CD4-positive, alpha-beta T cell (primary cell): Measurements from ENCODE around the gene PRDM16. TPM values are rescaled to one million over a fixed set of nuclear protein-coding genes. Genes with fewer than 3 reads are reported as not detected.

Experiments used
- ATAC-seq: fragments of 200-7000 bp; cut with Tn5 transposase; one replicate; pipeline ENCODE4 v1.10.0; 2022; ENCODE audit warnings: mild to moderate bottlenecking; ENCODE audit not compliant: poor library complexity
- CTCF ChIA-PET: fragments of 350-600 bp; sonication (Branson Sonifier 250); formaldehyde crosslinking; loops from one replicate; lab custom pipeline; 2021; ENCODE audit warnings: antibody characterized with exemption, inconsistent platforms; lab: Charles Lee
- POLR2A ChIA-PET: fragments of 350-600 bp; sonication (Branson Sonifier 250); formaldehyde crosslinking; loops from one replicate; lab custom pipeline; 2021; ENCODE audit warnings: antibody characterized with exemption, inconsistent platforms; lab: Charles Lee
- DNase-seq, 14 experiments: peaks; one replicate each; pipeline ENCODE4 v3.0.0-alpha.2; 2013 to 2020; ENCODE audit warnings: mixed read lengths in 2 of 14
- H3K27ac ChIP-seq, 2 donors: one replicate each; pipeline versions ENCODE4 v1.5.1 to v1.7.0; 2013; ENCODE audit warnings: low read length in 2 of 2, low read depth in 1 of 2, mild to moderate bottlenecking in 1 of 2
- H3K27me3 ChIP-seq, 2 experiments: 1 replicate in 1 of 2; 2 replicates in 1 of 2; pipeline versions ENCODE4 v1.6.1 to v1.7.0; 2013; ENCODE audit warnings: low read length in 2 of 2, control low read depth in 1 of 2, mild to moderate bottlenecking in 1 of 2, moderate library complexity in 1 of 2; ENCODE audit not compliant: insufficient read depth in 2 of 2, control insufficient read depth in 1 of 2
- H3K36me3 ChIP-seq: one replicate; pipeline ENCODE4 v1.6.1; 2013; ENCODE audit warnings: low read length, control low read depth; ENCODE audit not compliant: insufficient read depth
- H3K4me1 ChIP-seq: one replicate; pipeline ENCODE4 v1.6.1; 2013; ENCODE audit warnings: low read length, control low read depth; ENCODE audit not compliant: insufficient read depth
- H3K4me3 ChIP-seq: one replicate; pipeline ENCODE4 v1.5.1; 2013; ENCODE audit warnings: mild to moderate bottlenecking, low read length, moderate library complexity
- H3K9me3 ChIP-seq, 2 experiments: 1 replicate in 1 of 2; 2 replicates in 1 of 2; pipeline versions ENCODE4 v1.6.1 to v1.7.0; 2013; ENCODE audit warnings: low read length in 2 of 2, mild to moderate bottlenecking in 2 of 2, control low read depth in 1 of 2, moderate library complexity in 1 of 2; ENCODE audit not compliant: control insufficient read depth in 1 of 2, insufficient read depth in 1 of 2
- H3K27ac Mint-ChIP-seq: one replicate; pipeline ENCODE4 v1.8.0; 2020; ENCODE audit warnings: mixed read lengths
- H3K27me3 Mint-ChIP-seq: one replicate; pipeline ENCODE4 v1.8.0; 2021; ENCODE audit warnings: mixed read lengths
- H3K36me3 Mint-ChIP-seq: one replicate; pipeline ENCODE4 v1.8.0; 2021; ENCODE audit warnings: low read depth, mixed read lengths
- H3K4me1 Mint-ChIP-seq: one replicate; pipeline ENCODE4 v1.8.0; 2021; ENCODE audit warnings: low read depth, mixed read lengths
- H3K4me3 Mint-ChIP-seq: one replicate; pipeline ENCODE4 v1.8.0; 2020; ENCODE audit warnings: mild to moderate bottlenecking, mixed read lengths
- H3K9me3 Mint-ChIP-seq: one replicate; pipeline ENCODE4 v1.8.0; 2020; ENCODE audit warnings: mixed read lengths
- intact Hi-C, 2 experiments: fragments of 100-400 bp; cut with DNase I in 1 of 2; cut with micrococcal nuclease in 1 of 2; formaldehyde crosslinking; loops; one replicate each; pipeline versions ENCODE4 v1.15.1 to v1.9.0; 2023 to 2025; cut with DNase I, micrococcal nuclease
- total RNA-seq, 174 experiments: library from RNA in 2 of 174; stranded (reverse) in 2 of 174; gene quantifications; one replicate each; pipeline ENCODE4 v1.2.3 and lab custom pipeline; 2021 to 2026
- TF ChIP-seq, protein P1 (sequence below): fragments of 200-600 bp; IDR thresholded peaks from one replicate; pipeline ENCODE4 v1.8.0; 2022; ENCODE audit warnings: antibody characterized with exemption, mild to moderate bottlenecking

The PRDM16 gene
- total RNA-seq, 2 experiments from 2014 or later, result not detected

DNA sequence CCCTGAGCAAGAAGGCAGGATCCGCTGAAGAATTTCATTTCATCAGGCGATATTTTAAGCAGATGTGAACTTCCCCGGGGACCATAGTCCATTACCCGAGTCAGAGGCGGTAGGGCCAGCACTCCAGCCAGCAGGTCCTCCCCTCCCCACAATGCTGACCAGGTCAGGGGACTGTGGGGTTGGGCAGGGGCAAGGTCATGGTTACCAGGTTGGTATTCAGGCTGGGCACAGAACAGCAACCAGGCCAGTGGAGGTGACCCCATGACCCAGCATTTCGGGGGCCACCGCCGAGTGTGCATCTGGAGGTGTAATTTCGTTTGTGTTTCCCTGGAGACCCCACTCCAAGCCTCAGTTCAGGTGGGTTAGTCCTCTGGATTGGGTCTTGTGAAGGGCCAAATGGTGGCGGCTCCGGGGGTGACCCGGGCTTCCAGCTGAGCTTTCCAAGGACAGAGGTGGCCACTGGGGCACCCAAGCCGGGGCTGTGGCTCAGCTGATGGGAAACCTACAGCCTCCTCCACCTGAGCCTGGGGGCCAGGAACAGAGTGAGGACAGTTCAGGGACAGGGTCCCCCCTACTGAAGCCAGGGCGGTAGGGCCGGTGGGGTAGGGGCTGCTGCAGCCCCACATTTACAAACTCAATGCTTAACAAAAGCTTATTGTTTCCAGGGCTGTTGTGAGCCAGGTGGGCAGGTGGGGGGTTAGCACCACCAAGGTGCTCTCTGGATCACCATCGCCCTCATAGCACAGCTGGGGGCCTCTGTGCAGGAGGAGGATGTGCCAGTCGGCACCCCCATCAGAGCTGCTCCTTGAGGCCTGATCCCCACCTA, 2.8 kb downstream of the PRDM16 start:
- ChIA-PET CTCF (no interaction called here), POLR2A (no interaction called here)
- Mint-ChIP-seq H3K36me3 (no peaks in the 10 kb centered on the region), H3K4me3 (peak overlapping the region; percentile 25), H3K9me3 (no peaks in the 10 kb centered on the region), H3K27me3 (peaks cover 26% of the 10 kb centered on the region), H3K27ac (no peak overlapping the region), H3K4me1 (no peaks in the 10 kb centered on the region)
- H3K9me3 ChIP-seq, result peaks cover 0 to 33% of the 10 kb centered on the region in 2 experiments
- TF ChIP-seq, protein P1, sequence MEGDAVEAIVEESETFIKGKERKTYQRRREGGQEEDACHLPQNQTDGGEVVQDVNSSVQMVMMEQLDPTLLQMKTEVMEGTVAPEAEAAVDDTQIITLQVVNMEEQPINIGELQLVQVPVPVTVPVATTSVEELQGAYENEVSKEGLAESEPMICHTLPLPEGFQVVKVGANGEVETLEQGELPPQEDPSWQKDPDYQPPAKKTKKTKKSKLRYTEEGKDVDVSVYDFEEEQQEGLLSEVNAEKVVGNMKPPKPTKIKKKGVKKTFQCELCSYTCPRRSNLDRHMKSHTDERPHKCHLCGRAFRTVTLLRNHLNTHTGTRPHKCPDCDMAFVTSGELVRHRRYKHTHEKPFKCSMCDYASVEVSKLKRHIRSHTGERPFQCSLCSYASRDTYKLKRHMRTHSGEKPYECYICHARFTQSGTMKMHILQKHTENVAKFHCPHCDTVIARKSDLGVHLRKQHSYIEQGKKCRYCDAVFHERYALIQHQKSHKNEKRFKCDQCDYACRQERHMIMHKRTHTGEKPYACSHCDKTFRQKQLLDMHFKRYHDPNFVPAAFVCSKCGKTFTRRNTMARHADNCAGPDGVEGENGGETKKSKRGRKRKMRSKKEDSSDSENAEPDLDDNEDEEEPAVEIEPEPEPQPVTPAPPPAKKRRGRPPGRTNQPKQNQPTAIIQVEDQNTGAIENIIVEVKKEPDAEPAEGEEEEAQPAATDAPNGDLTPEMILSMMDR, result no peak
- H3K4me3 ChIP-seq, result no peak overlapping the region
- no peak overlapping the region for H3K27ac ChIP-seq
- H3K27me3 ChIP-seq, result peaks cover 40 to 62% of the 10 kb centered on the region in 2 experiments
- DNase-seq (no peak), ATAC-seq (no peak)
- H3K4me1 ChIP-seq, result peaks cover 15% of the 10 kb centered on the region
- H3K36me3 ChIP-seq, result no peaks in the 10 kb centered on the region
- intact Hi-C loops, result no loop called here

DNA sequence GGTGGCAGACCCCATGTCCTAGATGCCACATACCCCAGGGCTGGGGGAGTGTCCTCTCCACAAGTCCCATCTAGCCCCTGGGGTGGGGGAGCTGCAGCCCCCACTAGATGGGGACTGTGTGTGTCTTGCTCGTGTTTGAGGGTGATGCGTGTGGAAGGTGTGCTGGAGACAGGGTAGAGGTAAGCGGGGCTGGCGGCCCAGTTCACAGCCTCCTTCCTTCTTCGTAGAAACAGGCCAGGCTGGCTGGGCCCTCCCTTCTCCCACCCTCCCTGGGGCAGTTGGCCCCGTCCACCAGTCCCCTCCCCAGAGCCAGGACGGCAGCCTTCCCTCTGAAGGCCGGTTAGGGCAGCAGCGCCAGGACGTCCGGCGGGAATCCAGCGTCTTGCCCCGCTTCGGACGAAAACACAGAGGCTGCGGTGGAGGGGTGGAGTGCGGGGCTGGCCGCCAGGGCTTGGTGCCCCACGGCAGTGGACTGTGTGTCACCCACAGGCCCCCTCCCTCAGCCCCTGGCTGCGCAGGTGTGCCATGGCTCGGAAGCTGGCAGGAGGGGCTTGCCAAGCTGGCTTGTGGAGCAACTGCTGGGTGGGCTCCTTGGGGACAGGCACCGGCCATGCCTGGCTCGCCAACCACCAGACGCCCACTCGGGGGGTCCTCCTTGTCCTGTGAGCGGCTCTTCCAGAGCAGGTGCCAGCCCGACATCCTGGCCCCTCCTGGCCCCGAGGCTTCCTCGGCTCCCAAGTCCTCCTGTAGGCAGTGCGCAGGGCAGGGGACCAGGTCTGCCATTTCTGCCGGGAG, 3.6 kb downstream of the PRDM16 start:
- no peak for DNase-seq
- CTCF ChIA-PET, result no interaction called here
- H3K36me3 Mint-ChIP-seq, result no peaks in the 10 kb centered on the region
- Histone ChIP-seq H3K27me3 (peaks cover 35 to 54% of the 10 kb centered on the region in 2 experiments), H3K36me3 (no peaks in the 10 kb centered on the region), H3K4me1 (peaks cover 15% of the 10 kb centered on the region), H3K4me3 (no peak overlapping the region), H3K9me3 (peaks cover 0 to 27% of the 10 kb centered on the region in 2 experiments), H3K27ac (no peak overlapping the region)
- H3K27ac Mint-ChIP-seq, result no peak overlapping the region
- no peak overlapping the region for H3K4me3 Mint-ChIP-seq
- ATAC-seq, result no peak
- TF ChIP-seq, protein P1, result no peak
- H3K4me1 Mint-ChIP-seq, result no peaks in the 10 kb centered on the region
- intact Hi-C loops, result no loop called here
- POLR2A ChIA-PET, result no interaction called here
- no peaks in the 10 kb centered on the region for H3K9me3 Mint-ChIP-seq
- peaks cover 34% of the 10 kb centered on the region for H3K27me3 Mint-ChIP-seq

DNA sequence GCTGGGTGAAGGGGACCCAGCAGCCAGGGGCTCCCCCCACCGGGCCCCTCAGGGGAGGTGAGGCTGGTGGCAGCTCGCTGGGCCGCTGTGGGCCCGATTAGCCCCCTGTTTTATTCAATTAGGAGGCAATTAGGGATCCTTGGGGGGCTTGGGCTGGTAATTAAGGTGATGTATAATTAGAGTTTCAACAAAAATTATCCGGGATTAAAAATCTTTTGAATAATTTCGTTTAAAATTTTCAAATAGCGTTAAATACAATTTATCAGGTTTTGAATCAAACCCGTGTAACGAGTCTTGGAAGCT, 4.1 kb downstream of the PRDM16 start:
- Mint-ChIP-seq H3K4me3 (no peak overlapping the region), H3K4me1 (no peaks in the 10 kb centered on the region), H3K27ac (no peak overlapping the region), H3K9me3 (no peaks in the 10 kb centered on the region), H3K36me3 (no peaks in the 10 kb centered on the region), H3K27me3 (peaks cover 39% of the 10 kb centered on the region)
- Histone ChIP-seq H3K27me3 (peaks cover 31 to 51% of the 10 kb centered on the region in 2 experiments), H3K4me3 (no peak overlapping the region), H3K27ac (no peak overlapping the region), H3K4me1 (peaks cover 11% of the 10 kb centered on the region), H3K36me3 (no peaks in the 10 kb centered on the region), H3K9me3 (peaks cover 0 to 27% of the 10 kb centered on the region in 2 experiments)
- DNase-seq (no peak), ATAC-seq (no peak)
- CTCF ChIA-PET, result no interaction called here
- POLR2A ChIA-PET, result no interaction called here
- TF ChIP-seq, protein P1, result no peak
- intact Hi-C loops, result no loop called here
